HepG2 (cell line): ENCODE measurements around the gene PAK1IP1. TPM values are rescaled to one million over a fixed set of nuclear protein-coding genes. Genes with fewer than 3 reads are reported as not detected.

Experiments
- CC2D1A ChIP-seq: sonication (generic); formaldehyde crosslinking; IDR thresholded peaks from 2 replicates; pipeline ENCODE4 v1.8.1; 2023; ENCODE audit warnings: mild to moderate bottlenecking, missing genetic modification reagents
- HDAC1 ChIP-seq: sonication (generic); formaldehyde crosslinking; IDR thresholded peaks from 2 replicates; pipeline ENCODE4 v1.5.1; 2020; ENCODE audit warnings: mild to moderate bottlenecking, missing genetic modification reagents
- MTF2 ChIP-seq: sonication (generic); formaldehyde crosslinking; IDR thresholded peaks from 2 replicates; pipeline ENCODE4 v1.5.0; 2020; ENCODE audit warnings: missing genetic modification reagents, borderline replicate concordance
- RNF2 ChIP-seq: fragments of 450-650 bp; conservative IDR thresholded peaks from 2 replicates; pipeline ENCODE4 v1.6.1; 2016; ENCODE audit warnings: low read depth
- SRF ChIP-seq: IDR thresholded peaks from 2 replicates; pipeline ENCODE4 v1.6.1; 2011; ENCODE audit warnings: mild to moderate bottlenecking, low read depth, low read length, moderate library complexity
- ZBTB20 ChIP-seq: sonication (generic); formaldehyde crosslinking; IDR thresholded peaks from 2 replicates; pipeline ENCODE4 v1.8.1; 2023; ENCODE audit warnings: missing genetic modification reagents, low read depth, mild to moderate bottlenecking, borderline replicate concordance
- ZBTB7B ChIP-seq: sonication (generic); formaldehyde crosslinking; IDR thresholded peaks from 2 replicates; pipeline ENCODE4 v1.4.0; 2020; ENCODE audit warnings: missing genetic modification reagents
- ZC3H4 ChIP-seq: sonication (generic); formaldehyde crosslinking; IDR thresholded peaks from 2 replicates; pipeline ENCODE4 v1.4.0; 2020; ENCODE audit warnings: missing genetic modification reagents, borderline replicate concordance
- ZFP36L1 ChIP-seq: sonication (generic); formaldehyde crosslinking; IDR thresholded peaks from 2 replicates; pipeline ENCODE4 v1.8.0; 2022; ENCODE audit warnings: mild to moderate bottlenecking, missing genetic modification reagents, moderate library complexity
- ZMYM3 ChIP-seq: sonication (generic); formaldehyde crosslinking; IDR thresholded peaks from 2 replicates; pipeline ENCODE4 v1.5.1; 2020; ENCODE audit warnings: mild to moderate bottlenecking, missing genetic modification reagents
- ZNF234 ChIP-seq: sonication (generic); formaldehyde crosslinking; conservative IDR thresholded peaks from 2 replicates; pipeline ENCODE4 v1.5.1; 2020; ENCODE audit warnings: mild to moderate bottlenecking, missing genetic modification reagents
- ZNF605 ChIP-seq: sonication (generic); formaldehyde crosslinking; IDR thresholded peaks from 2 replicates; pipeline ENCODE4 v1.8.0; 2022; ENCODE audit warnings: mild to moderate bottlenecking, missing genetic modification reagents
- ZNF609 ChIP-seq: sonication (generic); formaldehyde crosslinking; IDR thresholded peaks from 2 replicates; pipeline ENCODE4 v1.4.0; 2020; ENCODE audit warnings: mild to moderate bottlenecking, missing genetic modification reagents, borderline replicate concordance
- ZNF691 ChIP-seq: sonication (generic); formaldehyde crosslinking; IDR thresholded peaks from 2 replicates; pipeline ENCODE4 v1.4.0; 2020; ENCODE audit warnings: missing genetic modification reagents, low read depth, mild to moderate bottlenecking, borderline replicate concordance
- polyA plus RNA-seq, 8 experiments: library from polyadenylated mRNA; depleted of rRNA in 3 of 8; stranded (reverse) in 7 of 8; unstranded in 1 of 8; fragments of >200 nt; fragmentation: Illumina TruSeq in 4 of 8; extraction: Trizol in 4 of 8; gene quantifications; 2 replicates each; pipeline versions ENCODE4 v1.2.1 to v1.2.3, GENCODE V29; 2011 to 2016; ENCODE audit warnings: low read depth in 4 of 8, missing spikeins in 1 of 8, mixed read lengths in 1 of 8; ENCODE audit not compliant: insufficient read depth in 1 of 8
- total RNA-seq, 5 experiments: library from RNA; depleted of rRNA; stranded (reverse); fragments of >200 nt; fragmentation: Illumina TruSeq; extraction: Trizol; gene quantifications; 2 replicates each; pipeline ENCODE4 v1.2.3, GENCODE V29; 2016; ENCODE audit warnings: low read depth in 1 of 5
- TF ChIP-seq, protein P1 (sequence below): sonication (generic); formaldehyde crosslinking; IDR thresholded peaks from 2 replicates; pipeline ENCODE4 v1.8.1; 2023; ENCODE audit warnings: mild to moderate bottlenecking, moderate library complexity, missing genetic modification reagents
- TF ChIP-seq, protein P2 (sequence below): sonication (generic); formaldehyde crosslinking; IDR thresholded peaks from 2 replicates; pipeline ENCODE4 v1.4.0; 2020; ENCODE audit warnings: mild to moderate bottlenecking, missing genetic modification reagents
- TF ChIP-seq, protein P3 (sequence below): IDR thresholded peaks from 2 replicates; pipeline ENCODE4 v1.6.1; 2012; ENCODE audit warnings: low read depth, low read length, improper control_type of control experiment
- TF ChIP-seq, protein P4 (sequence below): sonication (generic); formaldehyde crosslinking; conservative IDR thresholded peaks from 2 replicates; pipeline ENCODE4 v1.4.0; 2020; ENCODE audit warnings: missing genetic modification reagents

Gene PAK1IP1
- total and polyA plus RNA-seq, 2 of the 13 experiments (the other 11 are each of a cell fraction or from before 2014, with no cell fraction given), result 23.4 to 66.2 TPM

DNA sequence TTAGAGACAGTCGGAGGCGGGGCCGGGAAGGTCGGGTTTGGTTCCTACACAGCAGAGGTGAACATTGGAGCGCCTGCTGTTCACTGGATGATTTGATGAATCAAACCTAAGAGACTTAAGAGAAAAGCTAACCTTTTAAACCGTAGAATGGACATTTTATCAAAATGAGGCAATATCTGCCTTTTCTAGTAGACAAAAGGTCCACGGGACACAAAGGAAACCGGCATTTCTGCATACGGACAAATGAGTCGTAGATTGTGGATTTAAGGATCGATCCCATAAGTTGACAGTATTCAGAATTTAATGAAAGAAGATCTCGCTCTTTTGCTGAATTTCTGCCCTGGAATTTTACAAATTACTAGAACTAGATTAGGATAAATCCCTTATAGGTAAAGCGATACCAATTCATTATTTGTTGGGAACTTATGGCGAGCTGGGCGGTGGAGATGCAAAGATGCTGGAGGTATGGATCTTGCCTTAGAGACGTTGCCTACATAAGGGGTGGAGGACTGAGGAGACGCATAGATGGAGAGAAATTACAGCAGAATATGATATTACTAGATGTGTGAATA lies 400 bp downstream of the PAK1IP1 start (continued):
- TF ChIP-seq ZNF609 (CRISPR knock-in tag) (no peak), ZNF605 (CRISPR knock-in tag) (0 out of 2 replicates have a peak, but pooled peaks have one; percentile 1), HDAC1 (CRISPR knock-in tag) (peak; percentile 3; the same call in 1 of the 2 replicates), CC2D1A (CRISPR knock-in tag) (0 out of 2 replicates have a peak, but pooled peaks have one; percentile 54), RNF2 (0 out of 2 replicates have a peak, but pooled peaks have one; percentile 26), ZNF691 (CRISPR knock-in tag) (no peak), SRF (no peak), ZBTB7B (CRISPR knock-in tag) (0 out of 2 replicates have a peak, but pooled peaks have one; percentile 9), ZBTB20 (CRISPR knock-in tag) (no peak), ZNF234 (0 out of 2 replicates have a peak, but pooled peaks have one; percentile 41), ZMYM3 (no peak), ZFP36L1 (CRISPR knock-in tag) (0 out of 2 replicates have a peak, but pooled peaks have one; percentile 64), MTF2 (no peak), ZC3H4 (CRISPR knock-in tag) (0 out of 2 replicates have a peak, but pooled peaks have one; percentile 45)
- TF ChIP-seq, protein P1, sequence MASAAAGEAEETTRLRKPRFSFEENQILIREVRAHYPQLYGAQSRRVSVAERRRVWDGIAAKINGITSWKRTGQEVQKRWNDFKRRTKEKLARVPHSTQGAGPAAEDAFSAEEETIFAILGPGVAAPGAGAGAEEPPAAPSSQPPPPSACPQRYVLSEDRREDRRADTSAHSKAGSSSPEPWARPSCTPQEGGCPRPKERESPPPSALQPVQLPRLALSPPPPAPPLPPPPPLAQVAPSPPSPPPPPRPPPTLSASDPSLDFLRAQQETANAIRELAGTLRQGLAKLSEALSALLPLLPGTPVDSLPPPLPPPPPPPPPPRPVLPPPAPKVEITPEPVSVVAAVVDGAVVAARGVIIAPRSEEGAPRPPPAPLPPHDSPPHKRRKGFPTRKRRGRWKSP (CRISPR knock-in tag), result peak; percentile 27; the same call in 1 of the 2 replicates
- TF ChIP-seq, protein P2, sequence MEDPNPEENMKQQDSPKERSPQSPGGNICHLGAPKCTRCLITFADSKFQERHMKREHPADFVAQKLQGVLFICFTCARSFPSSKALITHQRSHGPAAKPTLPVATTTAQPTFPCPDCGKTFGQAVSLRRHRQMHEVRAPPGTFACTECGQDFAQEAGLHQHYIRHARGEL, result no peak
- TF ChIP-seq, protein P3, sequence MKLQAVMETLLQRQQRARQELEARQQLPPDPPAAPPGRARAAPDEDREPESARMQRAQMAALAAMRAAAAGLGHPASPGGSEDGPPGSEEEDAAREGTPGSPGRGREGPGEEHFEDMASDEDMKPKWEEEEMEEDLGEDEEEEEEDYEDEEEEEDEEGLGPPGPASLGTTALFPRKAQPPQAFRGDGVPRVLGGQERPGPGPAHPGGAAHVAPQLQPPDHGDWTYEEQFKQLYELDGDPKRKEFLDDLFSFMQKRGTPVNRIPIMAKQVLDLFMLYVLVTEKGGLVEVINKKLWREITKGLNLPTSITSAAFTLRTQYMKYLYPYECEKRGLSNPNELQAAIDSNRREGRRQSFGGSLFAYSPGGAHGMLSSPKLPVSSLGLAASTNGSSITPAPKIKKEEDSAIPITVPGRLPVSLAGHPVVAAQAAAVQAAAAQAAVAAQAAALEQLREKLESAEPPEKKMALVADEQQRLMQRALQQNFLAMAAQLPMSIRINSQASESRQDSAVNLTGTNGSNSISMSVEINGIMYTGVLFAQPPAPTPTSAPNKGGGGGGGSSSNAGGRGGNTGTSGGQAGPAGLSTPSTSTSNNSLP, result no peak
- TF ChIP-seq, protein P4, sequence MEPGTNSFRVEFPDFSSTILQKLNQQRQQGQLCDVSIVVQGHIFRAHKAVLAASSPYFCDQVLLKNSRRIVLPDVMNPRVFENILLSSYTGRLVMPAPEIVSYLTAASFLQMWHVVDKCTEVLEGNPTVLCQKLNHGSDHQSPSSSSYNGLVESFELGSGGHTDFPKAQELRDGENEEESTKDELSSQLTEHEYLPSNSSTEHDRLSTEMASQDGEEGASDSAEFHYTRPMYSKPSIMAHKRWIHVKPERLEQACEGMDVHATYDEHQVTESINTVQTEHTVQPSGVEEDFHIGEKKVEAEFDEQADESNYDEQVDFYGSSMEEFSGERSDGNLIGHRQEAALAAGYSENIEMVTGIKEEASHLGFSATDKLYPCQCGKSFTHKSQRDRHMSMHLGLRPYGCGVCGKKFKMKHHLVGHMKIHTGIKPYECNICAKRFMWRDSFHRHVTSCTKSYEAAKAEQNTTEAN, result no peak
